ENCODE data around the gene ERICH3. TPM values are rescaled to one million over a fixed set of nuclear protein-coding genes. Genes with fewer than 3 reads are reported as not detected.

Gene ERICH3
- total RNA-seq, 1 donor from 2014 or later: not detected

DNA sequence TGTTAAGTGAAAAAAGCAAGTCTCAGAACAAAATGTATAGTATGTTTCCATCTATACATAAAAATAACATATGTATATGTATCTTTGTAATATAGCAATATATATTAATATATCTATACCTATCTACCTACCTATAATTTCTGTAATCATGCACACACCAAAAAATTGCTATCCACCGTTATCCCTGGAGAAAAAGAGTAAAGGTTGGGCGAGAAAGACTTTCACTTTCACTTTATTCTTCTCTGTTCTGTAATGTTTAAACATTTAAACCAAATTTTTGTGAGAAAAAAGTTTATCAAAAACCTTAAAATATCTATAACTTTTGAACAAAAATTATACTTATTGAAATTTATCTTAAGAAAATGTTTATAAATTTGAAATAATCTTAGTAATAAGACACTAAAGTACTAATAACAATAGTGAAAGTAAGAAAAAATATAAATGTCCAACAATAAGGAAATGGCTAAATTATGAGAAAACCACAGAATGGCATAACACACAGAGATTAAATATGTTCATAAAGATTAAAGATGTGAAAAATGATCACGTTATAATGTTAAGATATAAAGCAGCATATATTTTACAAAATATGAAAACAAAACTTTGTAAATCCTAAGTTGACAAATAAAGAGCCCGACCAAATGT is 87.2 kb downstream of the ERICH3 start:
- Histone ChIP-seq H3K36me3 (ENCODE audit: control insufficient read depth, insufficient read depth, low read length) (no peaks in the 10 kb centered on the region), H3K27me3 (ENCODE audit: control insufficient read depth, insufficient read depth, low read length) (no peaks in the 10 kb centered on the region), H3K4me3 (ENCODE audit: low read depth, low read length) (no peak overlapping the region)
- no peak for DNase-seq (ENCODE audit: low read depth)
- TF ChIP-seq, protein P1, sequence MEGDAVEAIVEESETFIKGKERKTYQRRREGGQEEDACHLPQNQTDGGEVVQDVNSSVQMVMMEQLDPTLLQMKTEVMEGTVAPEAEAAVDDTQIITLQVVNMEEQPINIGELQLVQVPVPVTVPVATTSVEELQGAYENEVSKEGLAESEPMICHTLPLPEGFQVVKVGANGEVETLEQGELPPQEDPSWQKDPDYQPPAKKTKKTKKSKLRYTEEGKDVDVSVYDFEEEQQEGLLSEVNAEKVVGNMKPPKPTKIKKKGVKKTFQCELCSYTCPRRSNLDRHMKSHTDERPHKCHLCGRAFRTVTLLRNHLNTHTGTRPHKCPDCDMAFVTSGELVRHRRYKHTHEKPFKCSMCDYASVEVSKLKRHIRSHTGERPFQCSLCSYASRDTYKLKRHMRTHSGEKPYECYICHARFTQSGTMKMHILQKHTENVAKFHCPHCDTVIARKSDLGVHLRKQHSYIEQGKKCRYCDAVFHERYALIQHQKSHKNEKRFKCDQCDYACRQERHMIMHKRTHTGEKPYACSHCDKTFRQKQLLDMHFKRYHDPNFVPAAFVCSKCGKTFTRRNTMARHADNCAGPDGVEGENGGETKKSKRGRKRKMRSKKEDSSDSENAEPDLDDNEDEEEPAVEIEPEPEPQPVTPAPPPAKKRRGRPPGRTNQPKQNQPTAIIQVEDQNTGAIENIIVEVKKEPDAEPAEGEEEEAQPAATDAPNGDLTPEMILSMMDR (IDR thresholded peaks at IDR 0.05; ENCODE audit: insufficient read depth, low read length, poor library complexity, severe bottlenecking): no peak

DNA sequence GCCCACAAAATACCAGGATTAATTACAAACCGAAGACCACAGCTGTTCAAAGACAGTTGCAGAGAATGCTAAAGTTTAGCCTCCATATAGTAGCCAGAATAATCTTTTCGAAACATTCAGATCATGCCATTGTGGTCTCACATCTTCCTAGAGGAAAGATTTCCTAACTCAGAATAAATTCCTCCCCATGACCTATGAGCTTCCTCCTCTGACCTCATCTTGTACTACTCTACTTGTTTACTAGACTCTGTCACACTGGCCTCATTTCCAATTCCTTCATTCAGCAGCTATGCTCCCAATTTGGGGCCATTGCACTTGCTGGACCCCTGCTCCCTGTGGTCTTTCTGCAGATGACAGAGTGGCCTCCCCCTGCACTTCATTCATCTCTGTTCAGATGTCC is 89.4 kb downstream of the ERICH3 start:
- Histone ChIP-seq H3K27me3 (ENCODE audit: control insufficient read depth, insufficient read depth, low read length) (no peaks in the 10 kb centered on the region), H3K36me3 (ENCODE audit: control insufficient read depth, insufficient read depth, low read length) (no peaks in the 10 kb centered on the region), H3K4me3 (ENCODE audit: low read depth, low read length) (no peak overlapping the region)
- TF ChIP-seq, protein P1 (IDR thresholded peaks at IDR 0.05; ENCODE audit: insufficient read depth, low read length, poor library complexity, severe bottlenecking): no peak
- no peak for DNase-seq (ENCODE audit: low read depth)

DNA sequence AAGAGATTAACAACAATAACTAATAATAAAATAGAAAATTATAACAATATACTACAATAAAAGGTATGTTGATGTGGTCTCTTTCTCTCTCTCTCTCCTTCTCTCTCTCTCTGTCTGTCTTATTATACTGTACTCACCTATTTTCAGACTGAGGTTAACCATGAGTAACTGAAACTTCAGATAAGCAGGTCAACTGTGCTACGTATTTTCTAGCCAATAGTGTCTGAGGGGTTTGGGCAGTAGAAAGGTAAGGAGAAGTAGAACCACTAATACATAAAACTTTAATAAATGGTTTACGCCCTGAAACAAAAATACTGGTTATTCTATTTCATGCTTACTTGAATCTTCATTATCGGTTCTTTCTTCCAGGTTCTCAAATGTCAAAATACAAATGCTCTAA is 90.2 kb downstream of the ERICH3 start:
- Histone ChIP-seq H3K4me3 (ENCODE audit: low read depth, low read length) (no peak overlapping the region), H3K27me3 (ENCODE audit: control insufficient read depth, insufficient read depth, low read length) (no peaks in the 10 kb centered on the region), H3K36me3 (ENCODE audit: control insufficient read depth, insufficient read depth, low read length) (no peaks in the 10 kb centered on the region)
- TF ChIP-seq, protein P1 (IDR thresholded peaks at IDR 0.05; ENCODE audit: insufficient read depth, low read length, poor library complexity, severe bottlenecking): no peak
- DNase-seq (ENCODE audit: low read depth): no peak

DNA sequence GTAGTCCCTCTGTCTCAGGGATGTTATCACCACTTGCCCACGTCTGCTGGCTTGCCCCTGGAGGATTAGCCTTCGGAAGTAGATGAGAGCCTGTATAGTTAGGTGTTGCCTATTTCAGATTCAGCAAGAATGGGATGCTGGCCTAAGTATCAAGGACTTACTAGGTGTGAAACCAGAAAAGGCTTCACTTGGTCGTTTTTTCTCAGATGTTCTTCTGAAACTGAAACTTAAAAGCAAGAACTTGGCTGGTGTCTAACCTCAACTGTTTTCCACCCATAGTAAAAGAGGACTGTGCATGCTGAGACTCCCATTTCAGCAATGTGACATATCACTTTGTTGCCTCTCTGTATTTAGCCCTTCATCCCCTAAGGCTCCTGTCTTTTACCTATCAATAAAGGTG is 94.2 kb downstream of the ERICH3 start:
- no peaks in the 10 kb centered on the region for H3K27me3 ChIP-seq (ENCODE audit: control insufficient read depth, insufficient read depth, low read length)
- no peak for DNase-seq (ENCODE audit: low read depth)
- no peak overlapping the region for H3K4me3 ChIP-seq (ENCODE audit: low read depth, low read length)
- no peaks in the 10 kb centered on the region for H3K36me3 ChIP-seq (ENCODE audit: control insufficient read depth, insufficient read depth, low read length)
- TF ChIP-seq, protein P1 (IDR thresholded peaks at IDR 0.05; ENCODE audit: insufficient read depth, low read length, poor library complexity, severe bottlenecking): no peak

DNA sequence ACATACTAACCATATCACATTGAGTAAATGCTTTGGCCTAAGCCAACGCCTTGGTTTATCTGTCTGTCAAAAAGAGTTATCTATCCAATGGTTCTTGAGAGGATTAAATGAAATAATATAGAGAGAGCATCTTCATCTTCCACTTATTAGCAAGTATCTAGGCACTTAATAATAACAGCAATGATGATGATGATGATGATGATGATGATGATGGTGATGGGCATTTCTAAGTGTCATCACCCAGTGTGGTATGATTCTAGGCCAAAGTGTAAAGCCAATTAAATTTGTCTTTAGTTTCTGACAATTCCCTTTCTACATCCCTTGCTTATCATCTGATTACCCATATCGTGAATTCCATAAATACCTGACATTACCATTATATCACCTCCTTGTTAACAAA is 95.5 kb downstream of the ERICH3 start:
- no peak for DNase-seq (ENCODE audit: low read depth)
- H3K27me3 ChIP-seq (ENCODE audit: control insufficient read depth, insufficient read depth, low read length): no peaks in the 10 kb centered on the region
- H3K36me3 ChIP-seq (ENCODE audit: control insufficient read depth, insufficient read depth, low read length): no peaks in the 10 kb centered on the region
- H3K4me3 ChIP-seq (ENCODE audit: low read depth, low read length): no peak overlapping the region
- TF ChIP-seq, protein P1 (IDR thresholded peaks at IDR 0.05; ENCODE audit: insufficient read depth, low read length, poor library complexity, severe bottlenecking): no peak

DNA sequence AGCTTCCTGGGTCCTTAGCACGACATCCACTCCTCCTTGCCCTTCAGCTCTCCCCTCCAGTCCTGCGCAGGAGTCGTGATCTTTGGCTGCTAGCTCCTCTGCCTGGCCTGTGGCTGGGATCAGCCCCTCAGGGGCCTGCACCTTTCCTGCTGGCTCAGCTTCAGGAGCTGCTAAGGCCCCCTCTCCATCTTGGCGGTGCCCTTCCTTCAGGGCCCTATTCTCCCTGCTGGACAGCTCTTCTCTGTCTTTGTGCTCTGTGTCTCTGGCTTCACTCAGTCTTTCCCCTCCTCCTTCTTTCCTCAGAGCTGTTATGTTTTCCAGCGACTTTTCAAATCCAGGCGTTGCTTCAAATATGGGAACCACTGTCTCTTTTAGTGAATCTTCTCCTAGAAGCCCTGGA is 101.7 kb downstream of the ERICH3 start:
- no peak for DNase-seq (ENCODE audit: low read depth)
- no peaks in the 10 kb centered on the region for H3K36me3 ChIP-seq (ENCODE audit: control insufficient read depth, insufficient read depth, low read length)
- TF ChIP-seq, protein P1 (IDR thresholded peaks at IDR 0.05; ENCODE audit: insufficient read depth, low read length, poor library complexity, severe bottlenecking): no peak
- no peak overlapping the region for H3K4me3 ChIP-seq (ENCODE audit: low read depth, low read length)
- peaks cover 3% of the 10 kb centered on the region for H3K27me3 ChIP-seq (ENCODE audit: control insufficient read depth, insufficient read depth, low read length)
